ENCODE data around the gene CSRNP2. TPM values are rescaled to one million over a fixed set of nuclear protein-coding genes. Genes with fewer than 3 reads are reported as not detected.

CSRNP2 gene
- total RNA-seq, 1 experiment from 2014 or later = 33.7 TPM

DNA sequence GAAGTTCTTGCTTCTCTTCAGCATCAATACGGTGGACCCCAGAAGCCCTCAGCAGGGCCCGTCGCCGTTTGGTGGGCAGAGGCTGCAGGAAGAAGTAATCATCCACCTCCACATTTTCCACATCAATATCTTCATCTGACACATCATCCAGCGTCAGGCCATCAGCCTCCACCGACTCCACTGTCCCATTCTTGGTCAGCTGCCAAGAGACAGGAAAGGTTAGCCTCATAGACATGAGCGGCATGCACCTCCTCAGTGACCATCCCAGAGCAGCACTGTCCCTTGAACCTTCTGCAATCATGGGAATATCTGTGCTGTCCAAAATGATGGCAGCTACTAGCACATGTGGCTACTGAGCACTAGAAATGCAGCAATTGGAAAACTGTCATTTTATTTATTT, 15.6 kb downstream of the CSRNP2 start:
- POLR2A ChIA-PET = no interaction called here
- Mint-ChIP-seq H3K4me3 (no peak overlapping the region), H3K27me3 (ENCODE audit: low read depth) (no peaks in the 10 kb centered on the region), H3K9me3 (no peaks in the 10 kb centered on the region), H3K4me1 (no peaks in the 10 kb centered on the region), H3K27ac (no peak overlapping the region), H3K36me3 (peaks cover 67% of the 10 kb centered on the region)
- CTCF ChIA-PET = no interaction called here
- DNase-seq (ENCODE audit: low spot score) (no peak), ATAC-seq (no peak)
- no peak for TF ChIP-seq NR1H2 (CRISPR knock-in tag; IDR thresholded peaks at IDR 0.05)
- no peak for TF ChIP-seq ERG (CRISPR knock-in tag; IDR thresholded peaks at IDR 0.05)
- TF ChIP-seq HMGXB4 (CRISPR knock-in tag; IDR thresholded peaks at IDR 0.05) = no peak
- no peak for TF ChIP-seq ZNF232 (CRISPR knock-in tag; IDR thresholded peaks at IDR 0.05)
- TF ChIP-seq MYBL2 (CRISPR knock-in tag; IDR thresholded peaks at IDR 0.05) = no peak
- no peak for TF ChIP-seq GABPB1 (CRISPR knock-in tag; IDR thresholded peaks at IDR 0.05)
- no peak for TF ChIP-seq ZNF317 (CRISPR knock-in tag; IDR thresholded peaks at IDR 0.05; ENCODE audit: borderline replicate concordance, low read depth)

DNA sequence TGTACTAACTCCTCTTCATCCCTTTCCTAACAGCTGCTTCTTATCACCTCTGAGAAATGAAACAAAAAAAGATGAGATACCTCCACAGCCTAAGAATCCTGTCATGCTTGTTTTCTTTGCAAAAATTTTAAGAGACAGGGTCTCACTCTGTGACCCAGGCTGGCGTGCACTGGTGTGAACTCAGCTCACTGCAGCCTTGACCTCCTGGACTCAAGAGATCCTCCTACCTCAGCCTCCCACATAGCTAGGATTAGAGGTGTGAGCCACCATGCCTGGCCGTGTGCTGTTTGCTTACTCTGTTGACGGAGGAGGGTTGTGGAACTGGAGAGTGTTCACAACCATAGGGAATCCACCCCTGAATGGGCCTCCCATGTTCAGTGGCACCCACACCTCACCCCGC, 16.2 kb downstream of the CSRNP2 start:
- no peak for DNase-seq (ENCODE audit: low spot score)
- ChIA-PET CTCF (no interaction called here), POLR2A (no interaction called here)
- TF ChIP-seq E2F1 (CRISPR knock-in tag; IDR thresholded peaks at IDR 0.05) (no peak), MYBL2 (CRISPR knock-in tag; IDR thresholded peaks at IDR 0.05) (no peak), ZNF138 (CRISPR knock-in tag; conservative IDR thresholded peaks at IDR 0.05) (no peak), HMGXB4 (CRISPR knock-in tag; IDR thresholded peaks at IDR 0.05) (no peak)
- Mint-ChIP-seq H3K4me1 (no peaks in the 10 kb centered on the region), H3K9me3 (no peaks in the 10 kb centered on the region), H3K36me3 (peaks cover 66% of the 10 kb centered on the region), H3K4me3 (no peak overlapping the region), H3K27ac (no peak overlapping the region), H3K27me3 (ENCODE audit: low read depth) (no peaks in the 10 kb centered on the region)
- no peak for ATAC-seq

- Mint-ChIP-seq H3K9me3 (no peaks in the 10 kb centered on the region), H3K36me3 (peaks cover 65% of the 10 kb centered on the region), H3K27ac (no peak overlapping the region), H3K27me3 (ENCODE audit: low read depth) (no peaks in the 10 kb centered on the region), H3K4me1 (no peaks in the 10 kb centered on the region), H3K4me3 (no peak overlapping the region)
- DNase-seq (ENCODE audit: low spot score) (no peak), ATAC-seq (no peak)
- ChIA-PET CTCF (no interaction called here), POLR2A (no interaction called here)
- peak; percentile 36; the same call in 1 of the 2 replicates for TF ChIP-seq ZNF121 (CRISPR knock-in tag; IDR thresholded peaks at IDR 0.05)
- TF ChIP-seq GTF2I (CRISPR knock-in tag; conservative IDR thresholded peaks at IDR 0.05) = no peak
Measured at GRCh38 chr12:51065530-51065929, 17.9 kb downstream of the CSRNP2 start.

GRCh38 chr12:51062631-51063397, 20.6 kb downstream of the CSRNP2 start:
- TF ChIP-seq CBFB (CRISPR knock-in tag; IDR thresholded peaks at IDR 0.05; ENCODE audit: low read depth) (no peak), E2F5 (CRISPR knock-in tag; IDR thresholded peaks at IDR 0.05) (no peak)
- TF ChIP-seq, protein P1, sequence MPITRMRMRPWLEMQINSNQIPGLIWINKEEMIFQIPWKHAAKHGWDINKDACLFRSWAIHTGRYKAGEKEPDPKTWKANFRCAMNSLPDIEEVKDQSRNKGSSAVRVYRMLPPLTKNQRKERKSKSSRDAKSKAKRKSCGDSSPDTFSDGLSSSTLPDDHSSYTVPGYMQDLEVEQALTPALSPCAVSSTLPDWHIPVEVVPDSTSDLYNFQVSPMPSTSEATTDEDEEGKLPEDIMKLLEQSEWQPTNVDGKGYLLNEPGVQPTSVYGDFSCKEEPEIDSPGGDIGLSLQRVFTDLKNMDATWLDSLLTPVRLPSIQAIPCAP (CRISPR knock-in tag; IDR thresholded peaks at IDR 0.05) = no peak
- TF ChIP-seq, protein P2, sequence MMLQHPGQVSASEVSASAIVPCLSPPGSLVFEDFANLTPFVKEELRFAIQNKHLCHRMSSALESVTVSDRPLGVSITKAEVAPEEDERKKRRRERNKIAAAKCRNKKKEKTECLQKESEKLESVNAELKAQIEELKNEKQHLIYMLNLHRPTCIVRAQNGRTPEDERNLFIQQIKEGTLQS (CRISPR knock-in tag; conservative IDR thresholded peaks at IDR 0.05) = no peak
- DNase-seq (ENCODE audit: low spot score) (no peak), ATAC-seq (no peak)
- ChIA-PET CTCF (interaction anchor here (1.0 to 1.7 kb wide), 2 partner anchors 35 to 278 kb away, joined by 4 to 5 read pairs; no protein-coding TSS in a partner anchor), POLR2A (interaction anchor here (0.7 kb wide), 1 partner anchor 606 kb away, joined by 3 read pairs; no protein-coding TSS in a partner anchor)
- H3K27ac Mint-ChIP-seq = no peak overlapping the region
- H3K27me3 Mint-ChIP-seq (ENCODE audit: low read depth) = no peaks in the 10 kb centered on the region
- no peaks in the 10 kb centered on the region for H3K9me3 Mint-ChIP-seq
- no peaks in the 10 kb centered on the region for H3K4me1 Mint-ChIP-seq
- H3K4me3 Mint-ChIP-seq = no peak overlapping the region
- peaks cover 70% of the 10 kb centered on the region for H3K36me3 Mint-ChIP-seq
